ENCODE results near the gene UGT1A4. TPM values are rescaled to one million over a fixed set of nuclear protein-coding genes. Genes with fewer than 3 reads are reported as not detected.

UGT1A4 gene
- total and polyA plus RNA-seq, 7 donors = 0.50 to 0.60 TPM; not detected in 5

GRCh38 chr2:233681521-233682099, 36.9 kb upstream of the UGT1A4 start, which contains the start of gene UGT1A7:
Gene UGT1A7, plus strand, starts transcription at chr2:233681901. Its CDS starts 37 bp downstream, at chr2:233681938.
- Histone ChIP-seq H3K9me3 (no peaks in the 10 kb centered on the region), H3K27ac (no peak within 1 kb of the TSS), H3K4me1 (no peaks in the 10 kb centered on the region), H3K4me3 (no peak within 1 kb of the TSS), H3K36me3 (no peaks in the 10 kb centered on the region), H3K27me3 (no peaks in the 10 kb centered on the region)
- TF ChIP-seq POLR2AphosphoS5 (IDR thresholded peaks at IDR 0.05) (no peak), POLR2A (IDR thresholded peaks at IDR 0.05) (no peak), EP300 (IDR thresholded peaks at IDR 0.05) (no peak), CTCF (IDR thresholded peaks at IDR 0.05) (no peak)
- intact Hi-C loops (cut with DNase I) = no loop called here
- DNase-seq = no peak
- 83 to 90% methylated on average over 5 of the region's 5 CpGs for WGBS, 2 donors

- Histone ChIP-seq H3K9me3 (no peaks in the 10 kb centered on the region), H3K27ac (no peak overlapping the region), H3K4me1 (no peaks in the 10 kb centered on the region), H3K4me3 (no peak overlapping the region), H3K27me3 (no peaks in the 10 kb centered on the region), H3K36me3 (no peaks in the 10 kb centered on the region)
- 13 to 67% methylated on average over 1 of the region's 1 CpG for WGBS, 2 donors
- no peak for DNase-seq
- intact Hi-C loops (cut with DNase I) = no loop called here
- TF ChIP-seq POLR2AphosphoS5 (IDR thresholded peaks at IDR 0.05) = no peak
- TF ChIP-seq POLR2A (IDR thresholded peaks at IDR 0.05) = no peak
- TF ChIP-seq EP300 (IDR thresholded peaks at IDR 0.05) = no peak
- no peak for TF ChIP-seq CTCF (IDR thresholded peaks at IDR 0.05)
Observed at GRCh38 chr2:233684640-233685039, 33.9 kb upstream of the UGT1A4 start.

GRCh38 chr2:233686928-233687327, 31.6 kb upstream of the UGT1A4 start:
- Histone ChIP-seq H3K27me3 (no peaks in the 10 kb centered on the region), H3K36me3 (no peaks in the 10 kb centered on the region), H3K4me3 (no peak overlapping the region), H3K9me3 (no peaks in the 10 kb centered on the region), H3K27ac (no peak overlapping the region), H3K4me1 (no peaks in the 10 kb centered on the region)
- TF ChIP-seq CTCF (IDR thresholded peaks at IDR 0.05) (no peak), EP300 (IDR thresholded peaks at IDR 0.05) (no peak), POLR2A (IDR thresholded peaks at IDR 0.05) (no peak), POLR2AphosphoS5 (IDR thresholded peaks at IDR 0.05) (no peak)
- WGBS, 2 donors = 79 to 82% methylated on average over 5 of the region's 5 CpGs
- intact Hi-C loops (cut with DNase I) = no loop called here
- DNase-seq = no peak

- intact Hi-C loops (cut with DNase I) = no loop called here
Observed at GRCh38 chr2:233688341-233688740, 30.2 kb upstream of the UGT1A4 start.

More at GRCh38 chr2:233688341-233688740, 30.2 kb upstream of the UGT1A4 start:
- Histone ChIP-seq H3K27me3 (no peaks in the 10 kb centered on the region), H3K4me3 (no peak overlapping the region), H3K27ac (no peak overlapping the region), H3K4me1 (no peaks in the 10 kb centered on the region), H3K9me3 (no peaks in the 10 kb centered on the region), H3K36me3 (no peaks in the 10 kb centered on the region)
- WGBS, 2 donors = 77 to 83% methylated on average over 5 of the region's 5 CpGs
- TF ChIP-seq POLR2A (IDR thresholded peaks at IDR 0.05) = no peak
- TF ChIP-seq CTCF (IDR thresholded peaks at IDR 0.05) = no peak
- TF ChIP-seq EP300 (IDR thresholded peaks at IDR 0.05) = no peak
- TF ChIP-seq POLR2AphosphoS5 (IDR thresholded peaks at IDR 0.05) = no peak
- no peak for DNase-seq
